Calu3 (cell line): ENCODE results near the gene MAMSTR. TPM values are rescaled to one million over a fixed set of nuclear protein-coding genes. Genes with fewer than 3 reads are reported as not detected.
A peak's percentile ranks its signal among the peaks of the same experiment; 100 is the strongest.

Experiments used
- BruUV-seq: library from RNA; stranded (reverse); fragments of 400-500 nt; replicated peaks from 2 replicates; lab custom pipeline; 2021; lab: Mats Ljungman, UMichigan
- CTCF ChIA-PET: fragments of 300-600 bp; sonication (Branson Sonifier 250); formaldehyde crosslinking; loops from one replicate; lab custom pipeline; 2022; ENCODE audit warnings: antibody characterized with exemption; lab: Charles Lee
- DNase-seq: peaks from one replicate; pipeline ENCODE4 v3.0.0; 2022
- H3K27ac Mint-ChIP-seq: one replicate; pipeline ENCODE4 v1.8.0; 2022; ENCODE audit warnings: mixed read lengths; ENCODE audit not compliant: unreplicated experiment
- H3K27me3 Mint-ChIP-seq: one replicate; pipeline ENCODE4 v1.8.0; 2022; ENCODE audit warnings: mixed read lengths; ENCODE audit not compliant: unreplicated experiment
- H3K36me3 Mint-ChIP-seq: one replicate; pipeline ENCODE4 v1.8.0; 2022; ENCODE audit warnings: mild to moderate bottlenecking, moderate library complexity, mixed read lengths; ENCODE audit not compliant: insufficient read depth, unreplicated experiment
- H3K4me1 Mint-ChIP-seq: one replicate; pipeline ENCODE4 v1.8.0; 2022; ENCODE audit warnings: mild to moderate bottlenecking, low read depth, mixed read lengths; ENCODE audit not compliant: unreplicated experiment
- H3K4me3 Mint-ChIP-seq: one replicate; pipeline ENCODE4 v1.8.0; 2022; ENCODE audit warnings: mild to moderate bottlenecking, low read depth, moderate library complexity, mixed read lengths; ENCODE audit not compliant: unreplicated experiment
- H3K9me3 Mint-ChIP-seq: one replicate; pipeline ENCODE4 v1.8.0; 2022; ENCODE audit warnings: low read depth, mixed read lengths; ENCODE audit not compliant: unreplicated experiment
- intact Hi-C: fragments of 100-400 bp; cut with micrococcal nuclease; formaldehyde crosslinking; loops from one replicate; pipeline ENCODE4 v1.10.0; 2022; ENCODE audit not compliant: unreplicated experiment
- total RNA-seq: library from RNA; stranded (reverse); gene quantifications from 2 replicates; pipeline ENCODE4 v1.2.3, GENCODE V29; 2022
- TF ChIP-seq, protein P1 (sequence below): fragments of 200-600 bp; IDR thresholded peaks from one replicate; pipeline ENCODE4 v1.8.0; 2022; ENCODE audit warnings: antibody characterized with exemption; ENCODE audit not compliant: unreplicated experiment

The MAMSTR gene
- total RNA-seq, 1 experiment from 2014 or later: 1.7 TPM

DNA sequence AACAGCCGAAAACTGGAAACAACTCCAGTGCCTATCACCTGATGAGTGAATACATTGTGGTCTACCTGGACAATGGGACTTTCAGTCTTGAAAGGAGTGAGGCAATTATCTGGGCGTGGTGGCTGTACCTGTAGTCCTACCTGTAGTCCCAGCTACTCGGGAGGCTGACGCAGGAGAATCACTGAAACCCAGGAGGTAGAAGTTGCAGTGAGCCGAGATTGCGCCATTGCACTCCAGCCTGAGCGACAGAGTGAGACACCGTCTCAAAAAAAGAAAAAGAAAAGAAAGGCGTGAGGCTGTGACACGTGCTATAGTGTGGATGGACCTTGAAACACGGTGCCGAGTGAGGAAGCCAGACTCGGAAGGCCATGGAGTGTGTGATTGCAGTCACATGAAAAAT, 42.6 kb downstream of the MAMSTR start:
- DNase-seq: peak; percentile 58
- Mint-ChIP-seq H3K27me3 (no peaks in the 10 kb centered on the region), H3K27ac (peak overlapping the region; percentile 14), H3K4me1 (peaks cover 25% of the 10 kb centered on the region), H3K36me3 (peaks cover 5% of the 10 kb centered on the region), H3K4me3 (no peak overlapping the region), H3K9me3 (no peaks in the 10 kb centered on the region)
- intact Hi-C loops: loop anchor here (5.0 kb wide), 1 partner anchor 60 kb away; no protein-coding TSS in a partner anchor
- no TSS peak for BruUV-seq
- CTCF ChIA-PET: interaction anchor here (0.6 to 2.7 kb wide), 4 partner anchors 19 to 1597 kb away, joined by 3 to 15 read pairs (median 4); partner anchors contain the start of gene FUT2
- TF ChIP-seq, protein P1, sequence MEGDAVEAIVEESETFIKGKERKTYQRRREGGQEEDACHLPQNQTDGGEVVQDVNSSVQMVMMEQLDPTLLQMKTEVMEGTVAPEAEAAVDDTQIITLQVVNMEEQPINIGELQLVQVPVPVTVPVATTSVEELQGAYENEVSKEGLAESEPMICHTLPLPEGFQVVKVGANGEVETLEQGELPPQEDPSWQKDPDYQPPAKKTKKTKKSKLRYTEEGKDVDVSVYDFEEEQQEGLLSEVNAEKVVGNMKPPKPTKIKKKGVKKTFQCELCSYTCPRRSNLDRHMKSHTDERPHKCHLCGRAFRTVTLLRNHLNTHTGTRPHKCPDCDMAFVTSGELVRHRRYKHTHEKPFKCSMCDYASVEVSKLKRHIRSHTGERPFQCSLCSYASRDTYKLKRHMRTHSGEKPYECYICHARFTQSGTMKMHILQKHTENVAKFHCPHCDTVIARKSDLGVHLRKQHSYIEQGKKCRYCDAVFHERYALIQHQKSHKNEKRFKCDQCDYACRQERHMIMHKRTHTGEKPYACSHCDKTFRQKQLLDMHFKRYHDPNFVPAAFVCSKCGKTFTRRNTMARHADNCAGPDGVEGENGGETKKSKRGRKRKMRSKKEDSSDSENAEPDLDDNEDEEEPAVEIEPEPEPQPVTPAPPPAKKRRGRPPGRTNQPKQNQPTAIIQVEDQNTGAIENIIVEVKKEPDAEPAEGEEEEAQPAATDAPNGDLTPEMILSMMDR: no peak

DNA sequence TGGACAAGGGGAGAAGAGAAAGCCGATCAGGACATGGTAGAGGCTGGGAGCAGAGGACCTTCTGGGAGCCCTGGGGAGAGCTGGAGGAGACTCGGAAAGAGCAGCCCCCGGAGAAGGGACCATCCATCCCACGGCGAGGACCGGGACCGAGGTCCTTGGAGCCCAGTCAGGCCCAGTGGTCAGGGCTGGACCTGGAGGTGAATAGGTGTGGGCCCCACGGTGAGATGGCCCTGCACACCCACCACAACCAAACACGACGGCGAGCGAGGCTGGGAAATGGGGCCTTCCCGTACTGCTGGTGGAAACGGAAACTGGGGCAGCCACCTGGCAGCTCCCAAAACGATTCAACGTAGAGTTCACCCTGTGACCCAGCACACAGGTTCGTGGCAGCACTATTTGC, 43.0 kb downstream of the MAMSTR start:
- intact Hi-C loops: loop anchor here (5.0 kb wide), 1 partner anchor 61 kb away; no protein-coding TSS in a partner anchor
- CTCF ChIA-PET: interaction anchor here (0.6 to 2.7 kb wide), 4 partner anchors 19 to 1597 kb away, joined by 3 to 15 read pairs (median 4); partner anchors contain the start of gene FUT2
- H3K4me3 Mint-ChIP-seq: no peak overlapping the region
- DNase-seq: no peak
- peaks cover 25% of the 10 kb centered on the region for H3K4me1 Mint-ChIP-seq
- H3K27me3 Mint-ChIP-seq: no peaks in the 10 kb centered on the region
- H3K36me3 Mint-ChIP-seq: peaks cover 5% of the 10 kb centered on the region
- no peak overlapping the region for H3K27ac Mint-ChIP-seq
- H3K9me3 Mint-ChIP-seq: no peaks in the 10 kb centered on the region
- TF ChIP-seq, protein P1: no peak
- no TSS peak for BruUV-seq

DNA sequence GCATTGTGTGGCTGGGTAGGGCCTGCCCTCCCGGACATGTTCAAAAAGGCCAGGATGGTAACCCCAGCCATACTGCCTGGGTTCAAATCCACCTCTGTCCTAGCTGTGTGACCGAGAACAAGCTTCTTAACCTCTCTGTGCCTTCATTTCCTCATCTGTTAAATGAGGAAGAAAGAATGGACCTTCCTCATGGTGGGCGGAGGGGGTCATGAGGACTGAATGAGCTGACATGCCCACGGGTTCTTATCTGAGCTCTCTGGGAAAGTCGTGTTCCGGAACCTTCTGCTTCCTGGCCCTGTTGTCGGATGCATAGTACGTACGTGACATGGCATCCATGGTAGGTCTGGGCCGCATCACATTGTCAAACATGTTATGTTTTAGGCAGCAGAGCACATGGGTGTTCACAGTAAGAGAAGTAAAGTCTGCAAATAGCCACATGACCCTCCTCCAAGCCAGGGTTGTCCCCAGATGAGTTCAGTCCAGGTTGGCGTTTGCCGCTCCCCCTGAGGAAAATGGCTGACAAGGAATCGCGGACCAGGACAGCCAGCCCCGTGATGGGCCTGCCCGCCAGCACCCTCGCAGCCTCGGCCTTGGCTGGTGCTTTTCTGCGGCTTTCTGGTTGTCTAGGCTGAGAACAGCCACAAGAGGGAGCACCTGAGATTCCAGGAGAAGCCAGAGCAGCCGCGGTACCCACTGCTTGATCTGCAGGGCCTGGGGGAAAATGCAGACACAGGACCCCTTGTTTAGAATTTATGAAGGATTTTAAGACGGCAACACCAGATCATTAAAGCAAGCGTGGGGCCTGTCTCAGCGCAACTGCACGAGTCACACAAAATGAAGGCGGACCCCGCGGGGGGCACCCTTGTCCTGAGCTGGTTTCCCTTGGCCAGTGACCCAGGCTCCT, 44.4 kb downstream of the MAMSTR start:
- Mint-ChIP-seq H3K27ac (no peak overlapping the region), H3K4me3 (no peak overlapping the region), H3K4me1 (peaks cover 25% of the 10 kb centered on the region), H3K9me3 (no peaks in the 10 kb centered on the region), H3K27me3 (no peaks in the 10 kb centered on the region), H3K36me3 (peaks cover 5% of the 10 kb centered on the region)
- DNase-seq: peak; percentile 87
- no TSS peak for BruUV-seq
- CTCF ChIA-PET: interaction anchor here (0.6 to 2.7 kb wide), 10 partner anchors 18 to 574 kb away, joined by 3 to 15 read pairs (median 4); partner anchors contain the start of genes CA11 and FUT2
- intact Hi-C loops: loop anchor here (5.0 kb wide), 1 partner anchor 62 kb away; no protein-coding TSS in a partner anchor
- TF ChIP-seq, protein P1: peak; percentile 85

DNA sequence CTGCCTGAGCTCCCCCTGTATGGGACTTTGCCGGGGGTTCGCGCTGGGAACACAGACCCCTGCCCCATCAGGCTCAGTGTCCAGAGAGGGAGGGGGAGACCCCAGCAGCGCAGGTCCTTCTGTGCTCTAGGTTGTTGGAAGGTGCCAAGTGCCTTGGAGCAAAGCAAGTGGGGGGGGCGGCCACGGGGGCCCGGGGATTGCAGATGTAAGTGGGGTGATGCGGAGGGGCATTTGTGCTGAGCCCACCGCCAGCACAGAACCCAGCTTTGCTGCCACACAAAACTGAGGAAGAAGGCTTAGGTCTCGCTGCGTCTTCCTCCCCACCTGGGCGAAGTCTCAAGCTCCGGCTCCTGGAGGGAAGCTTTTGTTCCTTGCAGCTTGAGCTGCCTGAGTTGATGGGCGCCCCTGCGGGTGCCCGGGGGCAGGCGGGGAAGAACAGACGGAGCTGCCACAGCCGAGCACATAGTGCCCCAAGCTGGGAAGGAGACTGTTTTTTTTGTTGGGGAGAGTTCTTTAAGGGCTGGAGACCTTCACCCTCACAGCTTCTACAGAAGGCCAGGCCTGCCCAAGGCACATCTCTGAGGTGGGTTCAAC, 45.2 kb downstream of the MAMSTR start:
- H3K4me1 Mint-ChIP-seq: peaks cover 25% of the 10 kb centered on the region
- no peak overlapping the region for H3K27ac Mint-ChIP-seq
- peaks cover 6% of the 10 kb centered on the region for H3K9me3 Mint-ChIP-seq
- no TSS peak for BruUV-seq
- H3K4me3 Mint-ChIP-seq: no peak overlapping the region
- TF ChIP-seq, protein P1: no peak
- CTCF ChIA-PET: interaction anchor here (1.3 to 2.7 kb wide), 4 partner anchors 28 to 110 kb away, joined by 3 to 15 read pairs (median 8); partner anchors contain the start of gene CA11
- no peak for DNase-seq
- H3K27me3 Mint-ChIP-seq: no peaks in the 10 kb centered on the region
- intact Hi-C loops: no loop called here
- peaks cover 5% of the 10 kb centered on the region for H3K36me3 Mint-ChIP-seq
